ENCODE data around the gene RAG2. TPM values are rescaled to one million over a fixed set of nuclear protein-coding genes. Genes with fewer than 3 reads are reported as not detected.

The RAG2 gene
- polyA plus RNA-seq, 3 donors from 2014 or later = not detected

- DNase-seq = no peak
- peaks cover 3 to 23% (median 5%) of the 10 kb centered on the region in 3 donors for H3K27me3 Mint-ChIP-seq (ENCODE audit: low read depth in 3 of 3)
These were observed 11.5 kb downstream of the RAG2 start for GRCh38 chr11:36586543-36586942.

GRCh38 chr11:36583667-36584066, 14.4 kb downstream of the RAG2 start:
- Mint-ChIP-seq H3K27ac (no peak overlapping the region), H3K4me1 (no peaks in the 10 kb centered on the region), H3K27me3 (ENCODE audit: low read depth in 3 of 3) (peaks cover 0 to 14% (median 3%) of the 10 kb centered on the region in 3 donors), H3K9me3 (no peaks in the 10 kb centered on the region), H3K36me3 (peaks cover 0 to 7% (median 0%) of the 10 kb centered on the region in 3 donors), H3K4me3 (no peak overlapping the region)
- no peak for DNase-seq

More at GRCh38 chr11:36586543-36586942, 11.5 kb downstream of the RAG2 start:
- no peak overlapping the region for H3K27ac Mint-ChIP-seq
- no peaks in the 10 kb centered on the region for H3K4me1 Mint-ChIP-seq
- no peaks in the 10 kb centered on the region for H3K9me3 Mint-ChIP-seq
- peaks cover 0 to 3% (median 0%) of the 10 kb centered on the region in 3 donors for H3K36me3 Mint-ChIP-seq
- H3K4me3 Mint-ChIP-seq = no peak overlapping the region

- Mint-ChIP-seq H3K27me3 (ENCODE audit: low read depth in 3 of 3) (peaks cover 0 to 8% (median 1%) of the 10 kb centered on the region in 3 donors), H3K4me3 (no peak overlapping the region), H3K9me3 (no peaks in the 10 kb centered on the region), H3K4me1 (no peaks in the 10 kb centered on the region), H3K27ac (no peak overlapping the region), H3K36me3 (peaks cover 0 to 7% (median 0%) of the 10 kb centered on the region in 3 donors)
- no peak for DNase-seq
These were observed 16.5 kb downstream of the RAG2 start for GRCh38 chr11:36581536-36581935.

- H3K36me3 Mint-ChIP-seq = peaks cover 4 to 18% (median 12%) of the 10 kb centered on the region in 3 donors
- H3K27me3 Mint-ChIP-seq (ENCODE audit: low read depth in 3 of 3) = peaks cover 0 to 6% (median 1%) of the 10 kb centered on the region in 3 donors
- H3K4me3 Mint-ChIP-seq = no peak overlapping the region
- no peaks in the 10 kb centered on the region for H3K9me3 Mint-ChIP-seq
- no peak for DNase-seq
- no peaks in the 10 kb centered on the region for H3K4me1 Mint-ChIP-seq
- no peak overlapping the region for H3K27ac Mint-ChIP-seq
These were observed 19.6 kb downstream of the RAG2 start for GRCh38 chr11:36578458-36578857.

- H3K27ac Mint-ChIP-seq = no peak overlapping the region
- peaks cover 4 to 18% (median 12%) of the 10 kb centered on the region in 3 donors for H3K36me3 Mint-ChIP-seq
- H3K4me1 Mint-ChIP-seq = no peaks in the 10 kb centered on the region
- no peak overlapping the region for H3K4me3 Mint-ChIP-seq
- H3K27me3 Mint-ChIP-seq (ENCODE audit: low read depth in 3 of 3) = peaks cover 0 to 6% (median 1%) of the 10 kb centered on the region in 3 donors
- no peak for DNase-seq
- H3K9me3 Mint-ChIP-seq = no peaks in the 10 kb centered on the region
These were observed 20.2 kb downstream of the RAG2 start for GRCh38 chr11:36577859-36578258.

- no peaks in the 10 kb centered on the region for H3K9me3 Mint-ChIP-seq
- no peak for DNase-seq
- no peak overlapping the region for H3K27ac Mint-ChIP-seq
- H3K4me3 Mint-ChIP-seq = no peak overlapping the region
- H3K36me3 Mint-ChIP-seq = peaks cover 4 to 18% (median 12%) of the 10 kb centered on the region in 3 donors
- H3K27me3 Mint-ChIP-seq (ENCODE audit: low read depth in 3 of 3) = peaks cover 0 to 6% (median 1%) of the 10 kb centered on the region in 3 donors
- H3K4me1 Mint-ChIP-seq = no peaks in the 10 kb centered on the region
These were observed 20.7 kb downstream of the RAG2 start for GRCh38 chr11:36577373-36577772.

- Mint-ChIP-seq H3K9me3 (no peaks in the 10 kb centered on the region), H3K4me1 (no peaks in the 10 kb centered on the region), H3K27ac (no peak overlapping the region), H3K4me3 (no peak overlapping the region), H3K27me3 (ENCODE audit: low read depth in 3 of 3) (peaks cover 0 to 2% (median 1%) of the 10 kb centered on the region in 3 donors), H3K36me3 (peaks cover 4 to 12% (median 12%) of the 10 kb centered on the region in 3 donors)
- no peak for DNase-seq
These were observed 23.6 kb downstream of the RAG2 start for GRCh38 chr11:36574486-36574885.

GRCh38 chr11:36569095-36569494, 28.9 kb downstream of the RAG2 start:
- no peak overlapping the region for H3K4me3 Mint-ChIP-seq
- peaks cover 5 to 8% of the 10 kb centered on the region in 2 donors for H3K4me1 Mint-ChIP-seq
- no peak for DNase-seq
- no peaks in the 10 kb centered on the region for H3K9me3 Mint-ChIP-seq
- H3K27me3 Mint-ChIP-seq (ENCODE audit: low read depth in 3 of 3) = peaks cover 0 to 11% (median 2%) of the 10 kb centered on the region in 3 donors
- H3K27ac Mint-ChIP-seq = no peak overlapping the region
- H3K36me3 Mint-ChIP-seq = peaks cover 0 to 5% (median 4%) of the 10 kb centered on the region in 3 donors

- Mint-ChIP-seq H3K27ac (no peak within 1 kb of the TSS), H3K4me1 (peaks cover 5 to 8% of the 10 kb centered on the region in 2 donors), H3K9me3 (no peaks in the 10 kb centered on the region), H3K4me3 (no peak within 1 kb of the TSS), H3K36me3 (no peaks in the 10 kb centered on the region), H3K27me3 (ENCODE audit: low read depth in 3 of 3) (peaks cover 0 to 11% (median 2%) of the 10 kb centered on the region in 3 donors)
- no peak for DNase-seq
These were observed 30.3 kb downstream of the RAG2 start, which contains the start of gene RAG1 for GRCh38 chr11:36567694-36568093. RAG1 (plus strand) TSS chr11:36568007; CDS start chr11:36573305, 5,298 bp downstream.

- DNase-seq = no peak
- Mint-ChIP-seq H3K9me3 (no peaks in the 10 kb centered on the region), H3K4me3 (no peak overlapping the region), H3K36me3 (no peaks in the 10 kb centered on the region), H3K27ac (no peak overlapping the region), H3K27me3 (ENCODE audit: low read depth in 3 of 3) (peaks cover 0 to 11% (median 2%) of the 10 kb centered on the region in 3 donors), H3K4me1 (peaks cover 6 to 8% of the 10 kb centered on the region in 2 donors)
These were observed 31.5 kb downstream of the RAG2 start for GRCh38 chr11:36566407-36567053.

GRCh38 chr11:36565031-36565610, 32.9 kb downstream of the RAG2 start:
- Mint-ChIP-seq H3K4me1 (peaks cover 18% of the 10 kb centered on the region in 2 donors), H3K4me3 (peak overlapping the region; percentile 80 to 92 (median 85)), H3K27me3 (ENCODE audit: low read depth in 3 of 3) (peaks cover 0 to 11% (median 3%) of the 10 kb centered on the region in 3 donors), H3K36me3 (no peaks in the 10 kb centered on the region), H3K27ac (no peak overlapping the region), H3K9me3 (no peaks in the 10 kb centered on the region)
- no peak for DNase-seq

GRCh38 chr11:36564376-36565030, 33.5 kb downstream of the RAG2 start:
- H3K4me1 Mint-ChIP-seq = peaks cover 24% of the 10 kb centered on the region in 2 donors
- no peaks in the 10 kb centered on the region for H3K36me3 Mint-ChIP-seq
- peak; percentile 46 to 55 (median 54) for DNase-seq
- peaks cover 0 to 14% (median 3%) of the 10 kb centered on the region in 3 donors for H3K27me3 Mint-ChIP-seq (ENCODE audit: low read depth in 3 of 3)
- peak overlapping the region; percentile 80 to 92 (median 85) for H3K4me3 Mint-ChIP-seq
- no peak overlapping the region for H3K27ac Mint-ChIP-seq
- H3K9me3 Mint-ChIP-seq = no peaks in the 10 kb centered on the region

- H3K4me3 Mint-ChIP-seq = peak overlapping the region; percentile 74 to 84 (median 81)
- peak; percentile 66 to 71 (median 68) for DNase-seq
- H3K36me3 Mint-ChIP-seq = no peaks in the 10 kb centered on the region
- peaks cover 1 to 3% (median 2%) of the 10 kb centered on the region in 3 donors for H3K27me3 Mint-ChIP-seq (ENCODE audit: low read depth in 3 of 3)
- H3K9me3 Mint-ChIP-seq = peaks cover 0 to 3% (median 0%) of the 10 kb centered on the region in 6 donors
- peak overlapping the region; percentile 68 to 94 (median 90) for H3K27ac Mint-ChIP-seq
- H3K4me1 Mint-ChIP-seq = peaks cover 37 to 41% of the 10 kb centered on the region in 2 donors
These were observed 39.2 kb downstream of the RAG2 start for GRCh38 chr11:36558571-36559413.
